Brain microvascular endothelial cell (primary cell): Measurements from ENCODE around the gene FGF18.

Source experiments
- DNase-seq: peaks from one replicate; pipeline ENCODE4 v3.0.0-alpha.2; 2020
- H3K27ac ChIP-seq: fragments of 250-450 bp; sonication (Bioruptor Pico); 2 replicates; pipeline ENCODE4 v1.5.1; 2020; ENCODE audit warnings: mild to moderate bottlenecking, moderate library complexity
- H3K27me3 ChIP-seq: fragments of 250-450 bp; sonication (Bioruptor Pico); replicated peaks from 2 replicates; pipeline ENCODE4 v1.5.1; 2020; ENCODE audit warnings: mild to moderate bottlenecking
- H3K36me3 ChIP-seq: fragments of 250-450 bp; sonication (Bioruptor Pico); replicated peaks from 2 replicates; pipeline ENCODE4 v1.5.1; 2020; ENCODE audit warnings: mild to moderate bottlenecking
- H3K4me3 ChIP-seq: 2 replicates; pipeline ENCODE4 v1.5.1; 2011; ENCODE audit warnings: low read depth, mild to moderate bottlenecking, control low read depth, low read length, moderate library complexity
- CTCF ChIP-seq: IDR thresholded peaks from 2 replicates; pipeline ENCODE4 v1.5.1; 2011; ENCODE audit warnings: low read depth, mild to moderate bottlenecking, moderate library complexity, low read length, control low read depth, inconsistent platforms; ENCODE audit errors: missing control alignments
- in situ Hi-C: cut with HindIII; loops from 2 replicates; pipeline ENCODE4 v1.10.0; 2017; ENCODE audit warnings: low sequenced_read_pairs, low pct_ligation_motif_present

FGF18 gene

GRCh38 chr5:171428809-171429542 is 9.5 kb downstream of the FGF18 start:
- Histone ChIP-seq H3K36me3 (no peaks in the 10 kb centered on the region), H3K4me3 (no peak overlapping the region), H3K27ac (no peak overlapping the region), H3K27me3 (no peaks in the 10 kb centered on the region)
- in situ Hi-C loops: no loop called here
- TF ChIP-seq CTCF: no peak
- DNase-seq: no peak

- no peak overlapping the region for H3K4me3 ChIP-seq
- no peaks in the 10 kb centered on the region for H3K27me3 ChIP-seq
- in situ Hi-C loops: no loop called here
- H3K27ac ChIP-seq: no peak overlapping the region
- DNase-seq: no peak
- H3K36me3 ChIP-seq: no peaks in the 10 kb centered on the region
- no peak for TF ChIP-seq CTCF
Measured at GRCh38 chr5:171429543-171429910, 10.1 kb downstream of the FGF18 start.

GRCh38 chr5:171431251-171431777 is 11.9 kb downstream of the FGF18 start:
- Histone ChIP-seq H3K27me3 (no peaks in the 10 kb centered on the region), H3K27ac (no peak overlapping the region), H3K36me3 (no peaks in the 10 kb centered on the region), H3K4me3 (no peak overlapping the region)
- in situ Hi-C loops: no loop called here
- no peak for TF ChIP-seq CTCF
- DNase-seq: no peak

- Histone ChIP-seq H3K4me3 (no peak overlapping the region), H3K36me3 (no peaks in the 10 kb centered on the region), H3K27me3 (no peaks in the 10 kb centered on the region), H3K27ac (no peak overlapping the region)
- in situ Hi-C loops: no loop called here
- TF ChIP-seq CTCF: no peak
- DNase-seq: no peak
Measured at GRCh38 chr5:171432076-171432475, 12.6 kb downstream of the FGF18 start.

GRCh38 chr5:171432583-171433351 is 13.3 kb downstream of the FGF18 start:
- no peak for DNase-seq
- in situ Hi-C loops: no loop called here

More at GRCh38 chr5:171432583-171433351, 13.3 kb downstream of the FGF18 start:
- H3K27ac ChIP-seq: no peak overlapping the region
- no peaks in the 10 kb centered on the region for H3K36me3 ChIP-seq
- H3K4me3 ChIP-seq: no peak overlapping the region
- no peak for TF ChIP-seq CTCF
- H3K27me3 ChIP-seq: no peaks in the 10 kb centered on the region
